ENCODE measurements around the gene SLC27A1.

Gene SLC27A1

DNA sequence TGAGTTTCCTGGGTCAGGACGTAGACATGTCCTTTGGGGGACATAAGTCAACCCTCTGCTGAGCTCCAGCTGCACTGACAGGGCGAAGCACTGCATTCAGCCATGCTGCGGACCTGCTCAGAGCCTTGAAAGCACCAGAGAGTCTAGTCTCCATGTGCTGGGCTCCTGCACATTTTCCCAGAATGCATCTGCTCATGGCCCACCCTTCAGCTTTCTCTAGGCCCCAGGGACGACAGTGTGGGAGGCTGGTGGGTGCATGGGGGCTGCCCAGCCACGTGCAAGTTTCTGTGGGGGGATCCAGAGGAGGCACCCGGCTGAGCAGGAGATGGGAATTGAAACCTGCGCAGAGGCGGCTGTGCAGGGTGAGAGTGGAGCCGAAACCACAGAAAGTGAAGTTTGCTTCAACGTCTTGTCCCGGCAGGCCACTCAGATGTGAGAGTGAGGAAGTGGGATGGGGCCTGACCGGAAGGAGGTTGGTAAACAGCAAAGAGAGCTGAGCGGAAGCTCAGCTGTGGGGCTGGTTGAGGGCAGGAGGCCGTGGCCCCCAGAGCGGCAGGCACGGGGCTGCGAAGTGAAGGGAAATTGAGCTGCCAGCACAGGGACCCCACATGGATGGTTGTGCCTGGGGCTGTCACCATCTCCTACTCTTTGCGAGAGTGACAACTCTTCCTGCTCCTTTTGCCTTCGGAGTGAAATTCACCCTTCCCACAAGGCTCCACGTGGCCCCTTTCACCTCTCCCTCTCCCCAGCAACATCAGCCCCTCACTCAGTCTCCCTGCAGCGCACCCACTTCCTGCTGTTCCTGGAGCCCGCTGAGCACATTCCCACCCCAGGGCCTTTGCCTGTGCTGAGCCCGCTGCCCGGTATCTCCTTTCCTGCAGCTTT is 52.9 kb downstream of the SLC27A1 start:
- H3K27ac ChIP-seq = no peak overlapping the region
- TF ChIP-seq, protein P1, sequence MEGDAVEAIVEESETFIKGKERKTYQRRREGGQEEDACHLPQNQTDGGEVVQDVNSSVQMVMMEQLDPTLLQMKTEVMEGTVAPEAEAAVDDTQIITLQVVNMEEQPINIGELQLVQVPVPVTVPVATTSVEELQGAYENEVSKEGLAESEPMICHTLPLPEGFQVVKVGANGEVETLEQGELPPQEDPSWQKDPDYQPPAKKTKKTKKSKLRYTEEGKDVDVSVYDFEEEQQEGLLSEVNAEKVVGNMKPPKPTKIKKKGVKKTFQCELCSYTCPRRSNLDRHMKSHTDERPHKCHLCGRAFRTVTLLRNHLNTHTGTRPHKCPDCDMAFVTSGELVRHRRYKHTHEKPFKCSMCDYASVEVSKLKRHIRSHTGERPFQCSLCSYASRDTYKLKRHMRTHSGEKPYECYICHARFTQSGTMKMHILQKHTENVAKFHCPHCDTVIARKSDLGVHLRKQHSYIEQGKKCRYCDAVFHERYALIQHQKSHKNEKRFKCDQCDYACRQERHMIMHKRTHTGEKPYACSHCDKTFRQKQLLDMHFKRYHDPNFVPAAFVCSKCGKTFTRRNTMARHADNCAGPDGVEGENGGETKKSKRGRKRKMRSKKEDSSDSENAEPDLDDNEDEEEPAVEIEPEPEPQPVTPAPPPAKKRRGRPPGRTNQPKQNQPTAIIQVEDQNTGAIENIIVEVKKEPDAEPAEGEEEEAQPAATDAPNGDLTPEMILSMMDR (conservative IDR thresholded peaks at IDR 0.05) = no peak

DNA sequence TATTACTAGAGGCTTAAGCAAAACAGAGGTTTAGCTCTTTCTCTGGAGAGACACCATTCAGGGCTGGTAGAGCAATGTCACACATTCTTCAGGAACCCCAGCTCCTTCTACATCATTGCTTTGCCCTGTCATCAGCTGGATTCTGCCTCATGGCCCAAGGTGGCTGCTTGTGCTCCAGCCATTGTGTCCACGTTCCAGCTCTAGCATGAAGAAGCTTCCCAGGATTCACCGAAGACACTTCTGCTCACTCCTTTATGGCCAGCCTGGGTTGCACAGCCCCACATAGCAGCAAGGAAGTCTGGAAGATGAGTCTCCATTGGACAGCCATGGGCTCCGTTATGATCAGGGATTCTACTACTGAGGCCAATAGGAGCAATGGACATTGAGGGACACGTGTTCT is 54.3 kb downstream of the SLC27A1 start:
- TF ChIP-seq, protein P1 (conservative IDR thresholded peaks at IDR 0.05) = no peak
- H3K27ac ChIP-seq = no peak overlapping the region

- TF ChIP-seq, protein P1 (conservative IDR thresholded peaks at IDR 0.05) = no peak
- H3K27ac ChIP-seq = no peak overlapping the region
Measured at GRCh38 chr19:17525141-17525540, 54.8 kb downstream of the SLC27A1 start.

DNA sequence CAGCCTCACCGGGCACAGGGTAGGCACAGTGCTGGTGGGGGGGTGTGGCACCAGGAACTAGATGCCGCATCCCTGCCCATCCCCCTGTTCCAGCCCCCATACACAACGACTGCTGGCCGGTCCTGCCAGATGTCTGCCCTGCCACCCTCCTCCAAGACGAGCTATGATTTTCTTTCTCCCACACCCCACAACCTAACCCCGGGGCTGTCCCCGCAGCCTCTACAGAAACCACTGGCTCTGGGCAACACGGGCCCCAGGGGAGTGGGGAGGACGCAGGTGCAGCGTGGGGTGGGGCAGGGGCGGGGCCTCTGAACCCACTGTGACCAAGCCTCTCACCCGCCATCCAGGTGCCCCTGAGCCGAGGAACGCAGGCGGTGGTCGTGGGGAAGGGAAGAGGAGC is 56.6 kb downstream of the SLC27A1 start:
- TF ChIP-seq, protein P1 (conservative IDR thresholded peaks at IDR 0.05) = no peak

GRCh38 chr19:17527326-17527725 is 57.0 kb downstream of the SLC27A1 start:
- no peak overlapping the region for H3K27ac ChIP-seq
- TF ChIP-seq, protein P1 (conservative IDR thresholded peaks at IDR 0.05) = no peak

More for the DNA sequence above, 56.6 kb downstream of the SLC27A1 start:
- H3K27ac ChIP-seq = no peak overlapping the region

DNA sequence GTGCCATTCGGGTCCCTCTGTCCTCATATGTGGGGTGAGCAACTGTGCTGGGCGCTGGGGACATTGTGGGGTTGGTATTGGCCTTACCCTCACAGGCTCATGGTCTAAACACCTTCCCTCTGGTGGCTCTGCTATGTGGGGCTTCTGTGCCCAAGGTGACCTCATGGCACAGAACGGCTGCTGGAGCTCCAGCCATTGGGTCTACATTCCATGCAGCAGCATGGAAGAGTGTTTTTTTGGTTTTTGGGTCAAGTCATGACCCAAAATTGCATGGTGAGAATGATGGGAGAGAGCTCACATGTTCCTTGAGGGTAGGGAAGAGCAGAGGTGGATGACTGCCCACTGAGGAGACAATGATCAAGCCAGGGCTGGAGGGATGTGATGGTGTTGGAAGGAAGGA is 58.3 kb downstream of the SLC27A1 start:
- no peak overlapping the region for H3K27ac ChIP-seq

More for the DNA sequence above, 58.3 kb downstream of the SLC27A1 start:
- TF ChIP-seq, protein P1 (conservative IDR thresholded peaks at IDR 0.05) = no peak

All from VCaP (cell line).